ENCODE measurements around the gene R3HDM4.
"Not testable (repeated sequence)": the region's sequence is repeated elsewhere in the genome, so short reads cannot be mapped to it uniquely, and the experiment has no call there.

DNA sequence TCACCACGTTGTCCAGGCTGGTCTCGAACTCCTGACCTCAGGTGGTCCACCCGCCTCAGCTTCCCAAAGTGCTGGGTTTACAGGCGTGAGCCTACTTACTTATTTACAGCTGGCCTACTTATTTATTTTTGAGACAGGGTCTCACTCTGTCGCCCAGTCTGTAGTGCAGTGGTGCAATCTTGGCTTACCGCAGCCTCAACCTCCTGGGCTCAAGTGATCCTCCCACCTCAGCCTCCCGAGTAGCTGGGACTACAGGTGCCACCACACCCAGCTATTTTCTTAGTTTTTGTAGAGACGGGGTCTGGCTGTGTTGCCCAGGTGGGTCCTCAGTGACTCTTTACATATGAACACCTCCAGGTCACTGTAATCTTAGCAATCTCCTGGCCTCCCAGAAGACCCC is 63.8 kb downstream of the R3HDM4 start:
- TF ChIP-seq, protein P1, sequence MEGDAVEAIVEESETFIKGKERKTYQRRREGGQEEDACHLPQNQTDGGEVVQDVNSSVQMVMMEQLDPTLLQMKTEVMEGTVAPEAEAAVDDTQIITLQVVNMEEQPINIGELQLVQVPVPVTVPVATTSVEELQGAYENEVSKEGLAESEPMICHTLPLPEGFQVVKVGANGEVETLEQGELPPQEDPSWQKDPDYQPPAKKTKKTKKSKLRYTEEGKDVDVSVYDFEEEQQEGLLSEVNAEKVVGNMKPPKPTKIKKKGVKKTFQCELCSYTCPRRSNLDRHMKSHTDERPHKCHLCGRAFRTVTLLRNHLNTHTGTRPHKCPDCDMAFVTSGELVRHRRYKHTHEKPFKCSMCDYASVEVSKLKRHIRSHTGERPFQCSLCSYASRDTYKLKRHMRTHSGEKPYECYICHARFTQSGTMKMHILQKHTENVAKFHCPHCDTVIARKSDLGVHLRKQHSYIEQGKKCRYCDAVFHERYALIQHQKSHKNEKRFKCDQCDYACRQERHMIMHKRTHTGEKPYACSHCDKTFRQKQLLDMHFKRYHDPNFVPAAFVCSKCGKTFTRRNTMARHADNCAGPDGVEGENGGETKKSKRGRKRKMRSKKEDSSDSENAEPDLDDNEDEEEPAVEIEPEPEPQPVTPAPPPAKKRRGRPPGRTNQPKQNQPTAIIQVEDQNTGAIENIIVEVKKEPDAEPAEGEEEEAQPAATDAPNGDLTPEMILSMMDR (conservative IDR thresholded peaks at IDR 0.05): not testable (repeated sequence)
- not testable (repeated sequence) for TF ChIP-seq EZH2 (IDR thresholded peaks at IDR 0.05; ENCODE audit: low read depth)

Measured in PC-9 (cell line).